Vagina (tissue), 2 donors: ENCODE results near the gene GIPC3.

Experiments used
- POLR2A ChIP-seq, 2 donors: fragments of 450-650 bp; IDR thresholded peaks; one replicate each; pipeline ENCODE4 v1.6.1; 2017; ENCODE audit warnings: antibody characterized with exemption in 2 of 2, mild to moderate bottlenecking in 2 of 2, moderate library complexity in 2 of 2
- POLR2AphosphoS5 ChIP-seq, 2 donors: sonication (generic); formaldehyde crosslinking; IDR thresholded peaks; one replicate each; pipeline ENCODE4 v1.9.0; 2017; ENCODE audit warnings: antibody characterized with exemption in 2 of 2, mild to moderate bottlenecking in 2 of 2, low read depth in 1 of 2; ENCODE audit not compliant: insufficient read depth in 1 of 2
- TF ChIP-seq, protein P1 (sequence below), 3 experiments: fragments of 450-650 bp in 2 of 3; fragments of 200-600 bp in 1 of 3; sonication (generic) in 1 of 3; IDR thresholded peaks; one replicate each; pipeline ENCODE4 v1.5.1; 2017 to 2019; ENCODE audit warnings: antibody characterized with exemption in 3 of 3, mild to moderate bottlenecking in 2 of 3, moderate library complexity in 2 of 3

DNA sequence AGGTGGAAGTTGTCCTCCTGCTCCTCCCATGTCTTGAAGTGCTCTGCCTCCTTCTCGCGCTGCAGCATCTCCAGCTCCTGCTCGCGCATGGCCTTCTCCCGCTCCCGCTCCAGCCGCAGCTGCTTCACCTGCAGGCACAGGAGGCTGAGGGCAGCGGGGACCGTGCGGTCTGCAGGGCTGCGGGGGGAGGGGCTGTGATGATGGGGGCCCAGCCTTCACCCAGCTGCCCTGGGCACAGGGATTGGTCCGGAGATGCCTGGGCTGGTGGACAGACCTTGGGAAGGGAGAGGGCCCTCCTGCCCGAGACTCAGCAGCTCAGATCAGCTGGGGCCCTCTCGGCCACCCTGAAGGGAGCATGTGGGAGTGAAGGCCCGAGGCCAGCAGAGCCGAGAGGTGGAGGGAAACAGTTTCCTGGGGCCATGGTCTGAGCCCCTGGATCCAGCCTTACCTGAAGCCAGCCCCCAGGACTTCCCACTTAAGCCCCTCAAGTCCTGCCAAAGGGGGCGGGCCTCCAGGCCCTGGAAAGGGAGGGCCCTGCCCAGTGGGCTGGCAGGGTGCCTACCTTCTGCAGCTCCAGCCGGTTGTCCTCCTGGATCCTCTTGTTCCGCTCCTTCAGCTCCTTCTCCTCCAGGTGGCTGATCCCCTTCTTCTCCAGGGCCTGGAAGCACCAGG is 35.0 kb downstream of the GIPC3 start:
- TF ChIP-seq, protein P1, sequence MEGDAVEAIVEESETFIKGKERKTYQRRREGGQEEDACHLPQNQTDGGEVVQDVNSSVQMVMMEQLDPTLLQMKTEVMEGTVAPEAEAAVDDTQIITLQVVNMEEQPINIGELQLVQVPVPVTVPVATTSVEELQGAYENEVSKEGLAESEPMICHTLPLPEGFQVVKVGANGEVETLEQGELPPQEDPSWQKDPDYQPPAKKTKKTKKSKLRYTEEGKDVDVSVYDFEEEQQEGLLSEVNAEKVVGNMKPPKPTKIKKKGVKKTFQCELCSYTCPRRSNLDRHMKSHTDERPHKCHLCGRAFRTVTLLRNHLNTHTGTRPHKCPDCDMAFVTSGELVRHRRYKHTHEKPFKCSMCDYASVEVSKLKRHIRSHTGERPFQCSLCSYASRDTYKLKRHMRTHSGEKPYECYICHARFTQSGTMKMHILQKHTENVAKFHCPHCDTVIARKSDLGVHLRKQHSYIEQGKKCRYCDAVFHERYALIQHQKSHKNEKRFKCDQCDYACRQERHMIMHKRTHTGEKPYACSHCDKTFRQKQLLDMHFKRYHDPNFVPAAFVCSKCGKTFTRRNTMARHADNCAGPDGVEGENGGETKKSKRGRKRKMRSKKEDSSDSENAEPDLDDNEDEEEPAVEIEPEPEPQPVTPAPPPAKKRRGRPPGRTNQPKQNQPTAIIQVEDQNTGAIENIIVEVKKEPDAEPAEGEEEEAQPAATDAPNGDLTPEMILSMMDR (IDR thresholded peaks at IDR 0.05), result no peak
- no peak for TF ChIP-seq POLR2AphosphoS5 (IDR thresholded peaks at IDR 0.05; ENCODE audit: insufficient read depth in 1 of 2, low read depth in 1 of 2)
- no peak for TF ChIP-seq POLR2A (IDR thresholded peaks at IDR 0.05)
